ENCODE results near the gene QSOX1.
"Not testable (repeated sequence)": the region's sequence is repeated elsewhere in the genome, so short reads cannot be mapped to it uniquely, and the experiment has no call there.

The QSOX1 gene

DNA sequence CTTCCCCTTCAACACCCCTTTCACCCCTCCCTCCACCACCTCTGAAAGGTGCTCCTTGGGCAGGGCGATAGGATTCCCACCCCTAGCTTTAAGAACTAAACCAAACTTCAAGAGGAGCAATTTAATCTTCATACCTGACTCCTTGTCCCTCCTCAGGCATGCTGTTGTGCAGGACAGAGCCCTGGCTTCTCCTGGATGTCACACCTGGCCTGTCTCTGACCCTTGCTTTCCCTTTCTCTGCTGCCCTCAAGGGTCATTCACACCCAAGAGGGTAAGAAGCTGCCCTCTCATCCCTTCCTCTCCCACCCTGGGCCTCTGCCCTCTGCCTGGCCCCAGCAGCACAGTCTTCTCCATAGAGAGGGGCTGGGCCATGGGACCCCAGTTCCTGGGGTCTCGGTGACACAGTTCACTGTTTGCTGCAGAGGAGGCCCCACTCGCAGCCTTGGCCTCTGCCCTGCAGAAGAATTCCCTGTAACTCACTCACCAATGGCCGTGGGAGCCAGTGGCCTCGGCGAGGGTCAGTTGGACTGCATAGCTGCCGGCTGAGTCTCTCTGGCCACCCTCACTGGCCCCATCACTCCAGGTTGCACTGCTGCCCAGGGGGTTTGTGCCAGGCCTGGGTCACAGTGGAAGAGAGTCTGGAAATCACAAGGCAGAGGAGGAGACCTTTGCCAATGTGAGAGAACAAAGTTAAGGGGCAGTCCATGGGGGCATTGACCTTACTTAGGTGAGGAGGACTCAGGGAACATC lies 47.0 kb downstream of the QSOX1 start:
- TF ChIP-seq, protein P1, sequence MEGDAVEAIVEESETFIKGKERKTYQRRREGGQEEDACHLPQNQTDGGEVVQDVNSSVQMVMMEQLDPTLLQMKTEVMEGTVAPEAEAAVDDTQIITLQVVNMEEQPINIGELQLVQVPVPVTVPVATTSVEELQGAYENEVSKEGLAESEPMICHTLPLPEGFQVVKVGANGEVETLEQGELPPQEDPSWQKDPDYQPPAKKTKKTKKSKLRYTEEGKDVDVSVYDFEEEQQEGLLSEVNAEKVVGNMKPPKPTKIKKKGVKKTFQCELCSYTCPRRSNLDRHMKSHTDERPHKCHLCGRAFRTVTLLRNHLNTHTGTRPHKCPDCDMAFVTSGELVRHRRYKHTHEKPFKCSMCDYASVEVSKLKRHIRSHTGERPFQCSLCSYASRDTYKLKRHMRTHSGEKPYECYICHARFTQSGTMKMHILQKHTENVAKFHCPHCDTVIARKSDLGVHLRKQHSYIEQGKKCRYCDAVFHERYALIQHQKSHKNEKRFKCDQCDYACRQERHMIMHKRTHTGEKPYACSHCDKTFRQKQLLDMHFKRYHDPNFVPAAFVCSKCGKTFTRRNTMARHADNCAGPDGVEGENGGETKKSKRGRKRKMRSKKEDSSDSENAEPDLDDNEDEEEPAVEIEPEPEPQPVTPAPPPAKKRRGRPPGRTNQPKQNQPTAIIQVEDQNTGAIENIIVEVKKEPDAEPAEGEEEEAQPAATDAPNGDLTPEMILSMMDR (IDR thresholded peaks at IDR 0.05; ENCODE audit: insufficient read depth, missing control alignments) = no peak
- FAIRE-seq (no peak), DNase-seq (ENCODE audit: insufficient read length, low spot score) (no peak)

DNA sequence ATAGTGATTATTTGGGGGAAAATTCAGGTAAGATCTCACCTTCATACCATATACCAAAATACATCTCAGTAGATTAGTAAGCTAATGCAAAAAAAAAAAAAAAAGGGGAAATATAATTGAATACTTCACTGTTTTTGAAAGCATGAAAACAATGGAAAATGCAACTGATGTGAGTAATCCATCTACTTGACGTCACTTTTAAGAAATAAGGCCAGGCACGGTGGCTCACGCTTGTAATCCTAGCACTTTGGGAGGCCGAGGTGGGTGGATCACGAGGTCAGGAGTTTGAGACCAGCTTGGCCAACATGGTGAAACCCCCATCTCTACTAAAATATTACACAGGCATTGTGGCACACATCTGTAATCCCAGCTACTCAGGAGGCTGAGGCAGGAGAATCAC lies 47.9 kb downstream of the QSOX1 start:
- not testable (repeated sequence) for FAIRE-seq; DNase-seq (ENCODE audit: insufficient read length, low spot score)

GRCh38 chr1:180204231-180204630 lies 49.6 kb downstream of the QSOX1 start:
- DNase-seq (ENCODE audit: insufficient read length, low spot score) (no peak), FAIRE-seq (no peak)
- TF ChIP-seq, protein P1 (IDR thresholded peaks at IDR 0.05; ENCODE audit: insufficient read depth, missing control alignments) = no peak

DNA sequence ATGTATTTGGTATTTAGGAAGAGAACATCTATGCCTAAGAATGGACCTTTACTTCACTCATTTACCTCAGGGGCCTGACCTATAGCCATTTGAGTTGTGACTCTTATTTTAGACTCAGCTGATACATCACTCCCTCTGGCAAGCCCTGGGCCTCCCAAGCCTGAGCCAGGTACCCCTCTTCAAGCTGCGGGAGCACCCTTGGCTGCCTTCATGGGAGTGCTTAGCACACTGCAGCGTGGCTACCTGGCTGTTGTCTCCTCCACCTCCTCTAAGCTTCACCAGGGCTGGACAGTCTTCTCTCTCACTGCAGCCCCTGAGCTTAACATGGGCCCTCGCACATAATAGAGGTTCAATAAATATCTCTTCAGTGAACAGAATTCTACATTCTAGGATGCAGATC lies 51.9 kb downstream of the QSOX1 start:
- FAIRE-seq (no peak), DNase-seq (ENCODE audit: insufficient read length, low spot score) (no peak)
- TF ChIP-seq, protein P1 (IDR thresholded peaks at IDR 0.05; ENCODE audit: insufficient read depth, missing control alignments) = no peak

- TF ChIP-seq, protein P1 (IDR thresholded peaks at IDR 0.05; ENCODE audit: insufficient read depth, missing control alignments) = no peak
- no peak for DNase-seq (ENCODE audit: insufficient read length, low spot score)
- no peak for FAIRE-seq
These were observed 53.6 kb downstream of the QSOX1 start for GRCh38 chr1:180208264-180208663.

- DNase-seq (ENCODE audit: insufficient read length, low spot score) = no peak
These were observed 55.4 kb downstream of the QSOX1 start for GRCh38 chr1:180210008-180210620.

DNA sequence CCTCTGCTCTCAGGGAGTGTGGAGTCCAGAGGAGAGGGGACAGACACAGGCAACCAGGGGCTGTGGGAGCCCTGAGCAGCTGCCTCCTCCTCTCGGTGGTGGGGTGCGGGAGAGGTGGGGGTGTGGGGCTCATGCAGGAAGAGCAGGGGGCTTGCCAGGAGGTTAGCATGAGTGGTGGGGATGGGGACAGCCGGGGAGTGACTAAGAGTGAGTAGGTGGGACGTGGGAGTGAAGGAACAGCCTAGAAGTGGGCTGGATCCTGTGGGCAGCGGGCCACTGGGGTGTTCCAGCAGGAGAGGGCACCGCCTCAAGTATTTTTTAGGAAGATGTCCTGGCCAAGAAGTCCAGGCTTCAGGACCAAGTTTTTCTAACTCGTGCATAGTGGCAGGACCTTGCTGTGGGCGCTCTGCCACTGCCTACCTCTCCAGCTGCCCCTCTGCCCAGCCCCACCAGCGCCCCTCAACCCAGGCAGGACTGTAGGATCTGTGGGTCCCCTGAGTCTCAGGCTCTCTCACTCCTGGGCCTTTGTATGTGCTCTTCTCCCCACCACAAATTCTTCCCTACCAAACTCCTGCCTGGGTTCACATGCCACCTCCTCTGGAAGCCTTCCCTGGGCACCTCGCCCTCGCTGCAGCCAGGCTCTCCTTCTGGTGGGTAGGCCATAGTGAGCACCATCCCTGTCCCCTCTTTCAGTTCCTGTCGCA lies 56.6 kb downstream of the QSOX1 start:
- TF ChIP-seq, protein P1 (IDR thresholded peaks at IDR 0.05; ENCODE audit: insufficient read depth, missing control alignments) = no peak
- no peak for FAIRE-seq

More at GRCh38 chr1:180210008-180210620, 55.4 kb downstream of the QSOX1 start:
- FAIRE-seq = no peak
- TF ChIP-seq, protein P1 (IDR thresholded peaks at IDR 0.05; ENCODE audit: insufficient read depth, missing control alignments) = no peak

More for the DNA sequence above, 56.6 kb downstream of the QSOX1 start:
- DNase-seq (ENCODE audit: insufficient read length, low spot score) = no peak

All from D721Med (cell line).